Gastrocnemius medialis (tissue), 4 donors: Measurements from ENCODE around the gene PTPN6. TPM values are rescaled to one million over a fixed set of nuclear protein-coding genes. Genes with fewer than 3 reads are reported as not detected.
A peak's percentile ranks its signal among the peaks of the same experiment; 100 is the strongest.

ENCODE experiments used
- ATAC-seq, 2 donors: fragments of 150-250 bp; one replicate each; pipeline ENCODE4 v1.9.1; 2016
- DNase-seq, 2 donors: peaks; one replicate each; pipeline ENCODE4 v3.0.0-alpha.2; 2019
- H3K27ac ChIP-seq, 4 donors: fragments of 200-600 bp; sonication (generic); 1 replicate in 1 of 4; 2 replicates in 3 of 4; pipeline ENCODE4 v1.5.1; 2016 to 2018; ENCODE audit warnings: mild to moderate bottlenecking in 2 of 4, moderate library complexity in 1 of 4
- H3K27me3 ChIP-seq, 3 donors: fragments of 200-600 bp; sonication (generic) in 2 of 3; 1 replicate in 1 of 3; 2 replicates in 2 of 3; pipeline versions ENCODE4 v1.5.1 to v1.6.0; 2016 to 2019; ENCODE audit warnings: mild to moderate bottlenecking in 1 of 3, moderate library complexity in 1 of 3
- H3K36me3 ChIP-seq, 2 donors: fragments of 200-600 bp; sonication (generic) in 1 of 2; one replicate each; pipeline ENCODE4 v1.5.1; 2017 to 2018
- H3K4me1 ChIP-seq, 2 donors: fragments of 200-600 bp; sonication (generic) in 1 of 2; one replicate each; pipeline ENCODE4 v1.5.1; 2016 to 2017; ENCODE audit warnings: mild to moderate bottlenecking in 2 of 2
- H3K4me3 ChIP-seq, 4 donors: fragments of 200-600 bp; sonication (generic) in 3 of 4; 1 replicate in 1 of 4; 2 replicates in 3 of 4; pipeline ENCODE4 v1.5.1; 2016 to 2019; ENCODE audit warnings: mild to moderate bottlenecking in 2 of 4
- H3K9me3 ChIP-seq, 3 donors: fragments of 200-600 bp; sonication (generic) in 2 of 3; 1 replicate in 1 of 3; 2 replicates in 2 of 3; pipeline ENCODE4 v1.5.1; 2016 to 2019
- POLR2A ChIP-seq, 2 donors: fragments of 450-650 bp; IDR thresholded peaks; one replicate each; pipeline ENCODE4 v1.6.1; 2017; ENCODE audit warnings: antibody characterized with exemption in 2 of 2, mild to moderate bottlenecking in 2 of 2, moderate library complexity in 2 of 2
- in situ Hi-C, 4 donors: fragments of 200-750 bp; cut with MboI; loops; one replicate each; pipeline versions ENCODE4 v1.15.0 to v1.8.0; 2017; ENCODE audit warnings: low sequenced_read_pairs in 4 of 4
- intact Hi-C: fragments of 100-400 bp; cut with DNase I; formaldehyde crosslinking; loops from one replicate; pipeline ENCODE4 v1.15.1; 2023; ENCODE audit warnings: low total_unique reads
- total RNA-seq, 4 donors: library from RNA; depleted of rRNA; stranded (reverse); fragments of >200 nt; gene quantifications; one replicate each; pipeline versions ENCODE4 v1.1.0 to v1.2.3, GENCODE V29; 2016
- TF ChIP-seq, protein P1 (sequence below), 5 experiments: fragments of 450-650 bp in 3 of 5; fragments of 200-600 bp in 2 of 5; sonication (generic) in 2 of 5; IDR thresholded peaks in 4 of 5; conservative IDR thresholded peaks in 1 of 5; 1 replicate in 4 of 5; 2 replicates in 1 of 5; pipeline ENCODE4 v1.5.1; 2016 to 2019; ENCODE audit warnings: antibody characterized with exemption in 5 of 5, mild to moderate bottlenecking in 3 of 5, moderate library complexity in 3 of 5

Gene PTPN6
- total RNA-seq, 4 donors from 2014 or later: 0.87 to 7.6 (median 5.0) TPM

- in situ Hi-C loops: loop anchor here in 1 of 4 donors (25.0 kb wide), 1 partner anchor 173 kb away; the partner anchor contains the start of gene C1RL
- Histone ChIP-seq H3K4me3 (no peak overlapping the region), H3K9me3 (no peaks in the 10 kb centered on the region), H3K27ac (peak overlapping the region in 2 of 4 donors; percentile 94 to 96), H3K27me3 (no peaks in the 10 kb centered on the region), H3K36me3 (peaks cover 0 to 16% of the 10 kb centered on the region in 2 donors), H3K4me1 (peaks cover 16 to 37% of the 10 kb centered on the region in 2 donors)
- no peak for ATAC-seq
- TF ChIP-seq, protein P1, sequence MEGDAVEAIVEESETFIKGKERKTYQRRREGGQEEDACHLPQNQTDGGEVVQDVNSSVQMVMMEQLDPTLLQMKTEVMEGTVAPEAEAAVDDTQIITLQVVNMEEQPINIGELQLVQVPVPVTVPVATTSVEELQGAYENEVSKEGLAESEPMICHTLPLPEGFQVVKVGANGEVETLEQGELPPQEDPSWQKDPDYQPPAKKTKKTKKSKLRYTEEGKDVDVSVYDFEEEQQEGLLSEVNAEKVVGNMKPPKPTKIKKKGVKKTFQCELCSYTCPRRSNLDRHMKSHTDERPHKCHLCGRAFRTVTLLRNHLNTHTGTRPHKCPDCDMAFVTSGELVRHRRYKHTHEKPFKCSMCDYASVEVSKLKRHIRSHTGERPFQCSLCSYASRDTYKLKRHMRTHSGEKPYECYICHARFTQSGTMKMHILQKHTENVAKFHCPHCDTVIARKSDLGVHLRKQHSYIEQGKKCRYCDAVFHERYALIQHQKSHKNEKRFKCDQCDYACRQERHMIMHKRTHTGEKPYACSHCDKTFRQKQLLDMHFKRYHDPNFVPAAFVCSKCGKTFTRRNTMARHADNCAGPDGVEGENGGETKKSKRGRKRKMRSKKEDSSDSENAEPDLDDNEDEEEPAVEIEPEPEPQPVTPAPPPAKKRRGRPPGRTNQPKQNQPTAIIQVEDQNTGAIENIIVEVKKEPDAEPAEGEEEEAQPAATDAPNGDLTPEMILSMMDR (IDR thresholded peaks at IDR 0.05 in 4 of 5, conservative IDR thresholded peaks at IDR 0.05 in 1 of 5): no peak
- no peak for TF ChIP-seq POLR2A (IDR thresholded peaks at IDR 0.05)
- intact Hi-C loops: no loop called here
- DNase-seq: no peak
Observed at GRCh38 chr12:6939191-6939540, 12.0 kb upstream of the PTPN6 start.

DNA sequence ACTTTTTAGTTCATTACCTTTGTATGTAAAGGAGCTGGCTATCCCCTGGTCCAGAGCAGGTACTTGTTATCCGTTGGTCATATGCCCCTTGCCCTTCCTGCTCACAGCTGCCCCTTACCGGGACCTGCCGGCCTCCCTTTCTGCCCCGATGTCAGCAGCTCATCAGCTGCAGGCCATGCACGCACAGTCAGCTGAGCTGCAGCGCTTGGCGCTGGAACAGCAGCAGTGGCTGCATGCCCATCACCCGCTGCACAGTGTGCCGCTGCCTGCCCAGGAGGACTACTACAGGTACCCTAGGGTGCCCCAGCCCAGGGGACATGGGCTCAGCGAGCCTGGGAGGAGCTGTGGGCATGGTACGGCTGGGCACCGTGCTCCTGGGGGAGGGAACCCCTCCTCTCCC is 9.9 kb upstream of the PTPN6 start:
- Histone ChIP-seq H3K4me1 (peaks cover 22 to 51% of the 10 kb centered on the region in 2 donors), H3K27ac (peak overlapping the region in 2 of 4 donors; percentile 2 to 9), H3K36me3 (peaks cover 0 to 12% of the 10 kb centered on the region in 2 donors), H3K9me3 (no peaks in the 10 kb centered on the region), H3K4me3 (no peak overlapping the region), H3K27me3 (no peaks in the 10 kb centered on the region)
- ATAC-seq (no peak), DNase-seq (no peak)
- intact Hi-C loops (loop anchor here (5.0 kb wide), 2 partner anchors 74 to 151 kb away; partner anchors contain the start of genes C1R and TPI1), in situ Hi-C loops (loop anchor here in 2 of 4 donors (10.0 to 25.0 kb wide), 2 partner anchors 171 to 174 kb away; partner anchors contain the start of gene C1RL (in 1 of the 2))
- TF ChIP-seq POLR2A (IDR thresholded peaks at IDR 0.05): no peak
- TF ChIP-seq, protein P1 (IDR thresholded peaks at IDR 0.05 in 4 of 5, conservative IDR thresholded peaks at IDR 0.05 in 1 of 5): no peak

- in situ Hi-C loops: loop anchor here in 2 of 4 donors (10.0 to 25.0 kb wide), 2 partner anchors 171 to 173 kb away; partner anchors contain the start of gene C1RL (in 1 of the 2)
Observed at GRCh38 chr12:6941782-6942181, 9.4 kb upstream of the PTPN6 start.

DNA sequence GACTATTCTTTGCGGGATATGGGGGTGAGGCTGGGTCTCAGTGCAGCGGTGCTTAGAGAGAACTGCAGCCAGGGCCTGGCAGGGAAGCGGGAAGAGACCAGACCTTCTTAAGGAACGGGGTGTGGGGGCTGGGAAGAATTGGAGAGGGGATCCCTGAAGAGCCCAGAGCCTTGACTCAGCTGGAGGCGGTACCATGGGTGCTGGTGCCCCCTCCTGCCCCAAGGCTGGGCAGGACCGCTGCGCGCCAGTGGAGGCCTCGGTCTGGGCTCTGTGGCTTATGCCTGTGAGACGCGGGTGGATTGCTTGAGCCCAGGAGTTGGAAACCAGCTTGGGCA is 8.9 kb upstream of the PTPN6 start:
- peak in 1 of 2 donors; percentile 43 for DNase-seq
- Histone ChIP-seq H3K36me3 (peaks cover 0 to 16% of the 10 kb centered on the region in 2 donors), H3K9me3 (no peaks in the 10 kb centered on the region), H3K4me3 (no peak overlapping the region), H3K27ac (peak overlapping the region; percentile 90 to 94 (median 93)), H3K4me1 (peaks cover 22 to 47% of the 10 kb centered on the region in 2 donors), H3K27me3 (no peaks in the 10 kb centered on the region)
- in situ Hi-C loops: loop anchor here in 2 of 4 donors (10.0 to 25.0 kb wide), 2 partner anchors 170 to 173 kb away; partner anchors contain the start of gene C1RL (in 1 of the 2)
- no peak for ATAC-seq
- intact Hi-C loops: loop anchor here (5.0 kb wide), 2 partner anchors 75 to 150 kb away; partner anchors contain the start of genes C1R and TPI1
- TF ChIP-seq, protein P1 (IDR thresholded peaks at IDR 0.05 in 4 of 5, conservative IDR thresholded peaks at IDR 0.05 in 1 of 5): no peak
- TF ChIP-seq POLR2A (IDR thresholded peaks at IDR 0.05): no peak

More at GRCh38 chr12:6941782-6942181, 9.4 kb upstream of the PTPN6 start:
- Histone ChIP-seq H3K27ac (peak overlapping the region in 1 of 4 donors; percentile 9), H3K4me1 (peaks cover 22 to 52% of the 10 kb centered on the region in 2 donors), H3K36me3 (peaks cover 0 to 11% of the 10 kb centered on the region in 2 donors), H3K27me3 (no peaks in the 10 kb centered on the region), H3K4me3 (no peak overlapping the region), H3K9me3 (no peaks in the 10 kb centered on the region)
- ATAC-seq (no peak), DNase-seq (no peak)
- intact Hi-C loops: loop anchor here (5.0 kb wide), 2 partner anchors 74 to 151 kb away; partner anchors contain the start of genes C1R and TPI1
- TF ChIP-seq, protein P1 (IDR thresholded peaks at IDR 0.05 in 4 of 5, conservative IDR thresholded peaks at IDR 0.05 in 1 of 5): no peak
- no peak for TF ChIP-seq POLR2A (IDR thresholded peaks at IDR 0.05)
